Esophagus squamous epithelium (tissue), 4 donors: ENCODE measurements around the gene KLK6.

Experiments used
- CTCF ChIP-seq, 6 experiments: fragments of 450-650 bp in 4 of 6; fragments of 200-600 bp in 2 of 6; sonication (generic) in 2 of 6; IDR thresholded peaks; one replicate each; pipeline ENCODE4 v1.5.1; 2016 to 2019; ENCODE audit warnings: antibody characterized with exemption in 6 of 6, mild to moderate bottlenecking in 4 of 6, moderate library complexity in 4 of 6
- POLR2A ChIP-seq, 4 donors: fragments of 450-650 bp; IDR thresholded peaks; one replicate each; pipeline ENCODE4 v1.6.1; 2017; ENCODE audit warnings: antibody characterized with exemption in 4 of 4, mild to moderate bottlenecking in 4 of 4, moderate library complexity in 3 of 4

- TF ChIP-seq CTCF (IDR thresholded peaks at IDR 0.05) (no peak), POLR2A (IDR thresholded peaks at IDR 0.05) (no peak)
Measured at GRCh38 chr19:50962245-50962644, 7.1 kb downstream of the KLK6 start.
